B cell (primary cell): ENCODE measurements around the gene LANCL1. TPM values are rescaled to one million over a fixed set of nuclear protein-coding genes. Genes with fewer than 3 reads are reported as not detected.

Experiments
- ATAC-seq: fragments of 200-7000 bp; cut with Tn5 transposase; one replicate; pipeline ENCODE4 v1.10.0; 2021; ENCODE audit warnings: low read depth, mild to moderate bottlenecking, moderate number of reproducible peaks, moderate library complexity
- CTCF ChIA-PET: fragments of 350-600 bp; sonication (Branson Sonifier 250); formaldehyde crosslinking; loops from one replicate; lab custom pipeline; 2021; ENCODE audit warnings: antibody characterized with exemption, inconsistent platforms; lab: Charles Lee
- POLR2A ChIA-PET: fragments of 350-600 bp; sonication (Branson Sonifier 250); formaldehyde crosslinking; loops from one replicate; lab custom pipeline; 2021; ENCODE audit warnings: antibody characterized with exemption; lab: Charles Lee
- DNase-seq: peaks from one replicate; pipeline ENCODE4 v3.0.0; 2013
- H2AFZ ChIP-seq: 2 replicates; pipeline ENCODE4 v1.6.1; 2012; ENCODE audit warnings: mild to moderate bottlenecking, low read depth, low read length; ENCODE audit not compliant: insufficient read depth, poor library complexity, severe bottlenecking
- H3K27ac ChIP-seq, 2 donors: 1 replicate in 1 of 2; 2 replicates in 1 of 2; pipeline ENCODE4 v1.5.1; 2012 to 2013; ENCODE audit warnings: low read length in 2 of 2, mild to moderate bottlenecking in 2 of 2, moderate library complexity in 1 of 2
- H3K27me3 ChIP-seq, 4 experiments: fragments of 200-600 bp in 1 of 4; sonication (generic) in 1 of 4; replicated peaks in 1 of 4; 1 replicate in 2 of 4; 2 replicates in 2 of 4; pipeline versions ENCODE4 v1.6.1 to v1.7.0; 2013 to 2016; ENCODE audit warnings: low read length in 3 of 4, mild to moderate bottlenecking in 2 of 4, mixed read lengths in 1 of 4, moderate library complexity in 1 of 4; ENCODE audit not compliant: insufficient read depth in 4 of 4, control insufficient read depth in 3 of 4; ENCODE audit errors: control extremely low read depth in 1 of 4
- H3K36me3 ChIP-seq, 2 experiments: replicated peaks in 1 of 2; 1 replicate in 1 of 2; 2 replicates in 1 of 2; pipeline versions ENCODE4 v1.6.1 to v1.7.1; 2013; ENCODE audit warnings: low read length in 1 of 2; ENCODE audit not compliant: insufficient read depth in 2 of 2, control insufficient read depth in 1 of 2; ENCODE audit errors: control extremely low read depth in 1 of 2, extremely low read depth in 1 of 2
- H3K4me1 ChIP-seq, 2 donors: fragments of 200-600 bp in 1 of 2; sonication (generic) in 1 of 2; 1 replicate in 1 of 2; 2 replicates in 1 of 2; pipeline versions ENCODE4 v1.5.1 to v1.6.1; 2013 to 2017; ENCODE audit warnings: low read length in 2 of 2; ENCODE audit not compliant: control insufficient read depth in 2 of 2, insufficient read depth in 2 of 2
- H3K4me2 ChIP-seq: replicated peaks from 2 replicates; pipeline ENCODE3; 2012; ENCODE audit warnings: mild to moderate bottlenecking, low read depth, low read length; ENCODE audit not compliant: poor library complexity, severe bottlenecking
- H3K4me3 ChIP-seq, 5 experiments: fragments of 200-600 bp in 1 of 5; sonication (generic) in 1 of 5; 1 replicate in 3 of 5; 2 replicates in 2 of 5; pipeline versions ENCODE4 v1.5.1 to v1.7.0; 2011 to 2016; ENCODE audit warnings: low read length in 4 of 5, mild to moderate bottlenecking in 4 of 5, low read depth in 2 of 5, control low read depth in 1 of 5, moderate library complexity in 1 of 5; ENCODE audit not compliant: insufficient read depth in 1 of 5; ENCODE audit errors: control extremely low read depth in 1 of 5, extremely low read depth in 1 of 5
- H3K79me2 ChIP-seq: fragments of 200-600 bp; sonication (generic); one replicate; pipeline ENCODE4 v1.6.0; 2016; ENCODE audit warnings: low read length; ENCODE audit not compliant: control insufficient read depth, insufficient read depth
- H3K9ac ChIP-seq: fragments of 200-600 bp; sonication (generic); 2 replicates; pipeline ENCODE4 v1.6.1; 2017; ENCODE audit warnings: mild to moderate bottlenecking, low read length, moderate library complexity
- H3K9me3 ChIP-seq, 3 donors: one replicate each; pipeline versions ENCODE4 v1.6.1 to v1.7.1; 2013; ENCODE audit warnings: low read length in 2 of 3; ENCODE audit not compliant: control insufficient read depth in 2 of 3, insufficient read depth in 1 of 3; ENCODE audit errors: control extremely low read depth in 1 of 3
- H4K20me1 ChIP-seq: 2 replicates; pipeline ENCODE4 v1.6.0; 2012; ENCODE audit warnings: mild to moderate bottlenecking, low read length; ENCODE audit not compliant: insufficient read depth, control insufficient read depth, poor library complexity, severe bottlenecking
- H3K27ac Mint-ChIP-seq: one replicate; pipeline ENCODE4 v1.8.0; 2021; ENCODE audit warnings: mixed read lengths
- H3K27me3 Mint-ChIP-seq: one replicate; pipeline ENCODE4 v1.8.0; 2021; ENCODE audit warnings: mixed read lengths
- H3K4me1 Mint-ChIP-seq: one replicate; pipeline ENCODE4 v1.8.0; 2021; ENCODE audit warnings: mixed read lengths
- H3K4me3 Mint-ChIP-seq: one replicate; pipeline ENCODE4 v1.8.0; 2021; ENCODE audit warnings: mixed read lengths
- H3K9me3 Mint-ChIP-seq: one replicate; pipeline ENCODE4 v1.8.0; 2022; ENCODE audit warnings: mixed read lengths; ENCODE audit not compliant: insufficient read depth
- CTCF ChIP-seq: fragments of 200-600 bp; IDR thresholded peaks from one replicate; pipeline ENCODE4 v1.8.0; 2022; ENCODE audit warnings: antibody characterized with exemption, mild to moderate bottlenecking
- EZH2 ChIP-seq: IDR thresholded peaks from 2 replicates; pipeline ENCODE4 v1.6.1; 2012; ENCODE audit warnings: borderline replicate concordance, low read depth, mild to moderate bottlenecking, moderate library complexity, low read length; ENCODE audit not compliant: insufficient read depth, poor library complexity, severe bottlenecking
- WGBS: methylation state at CpG from one replicate; pipeline ENCODE4 v1.1.5; 2013; ENCODE audit warnings: missing lambda C conversion rate; ENCODE audit not compliant: insufficient coverage; 5-methylcytosine and 5-hydroxymethylcytosine counted together
- intact Hi-C: fragments of 100-400 bp; cut with micrococcal nuclease; formaldehyde crosslinking; loops from one replicate; pipeline ENCODE4 v1.10.0; 2022
- polyA plus RNA-seq: library from polyadenylated mRNA; depleted of rRNA; stranded (reverse); fragments of >200 nt; gene quantifications from 2 replicates; pipeline ENCODE4 v1.2.3, GENCODE V29; 2012
- total RNA-seq, 2 donors: library from RNA; stranded (reverse); fragments of 120-200 nt in 1 of 2; gene quantifications; 1 replicate in 1 of 2; 2 replicates in 1 of 2; pipeline versions ENCODE4 v1.2.3 to v1.2.4, GENCODE V29; 2013 to 2022

LANCL1 gene
- total and polyA plus RNA-seq, 2 donors (not counting 1 experiment from before 2014, with no cell fraction given) = 14.8 to 30.0 TPM

- Histone ChIP-seq H3K27me3 (no peaks in the 10 kb centered on the region), H2AFZ (peak overlapping the region; percentile 96), H3K4me1 (peaks cover 14 to 15% of the 10 kb centered on the region in 2 donors), H3K9me3 (peaks cover 0 to 2% (median 1%) of the 10 kb centered on the region in 3 donors), H3K79me2 (peaks cover 7% of the 10 kb centered on the region), H3K27ac (no peak overlapping the region), H4K20me1 (no peaks in the 10 kb centered on the region), H3K9ac (no peak overlapping the region), H3K36me3 (no peaks in the 10 kb centered on the region), H3K4me2 (no peak overlapping the region), H3K4me3 (no peak overlapping the region)
- H3K9me3 Mint-ChIP-seq = no peaks in the 10 kb centered on the region
- peaks cover 30% of the 10 kb centered on the region for H3K4me1 Mint-ChIP-seq
- WGBS = no CpG with 5 or more reads among the region's 2 CpGs
- no peak overlapping the region for H3K4me3 Mint-ChIP-seq
- DNase-seq (no peak), ATAC-seq (no peak)
- ChIA-PET CTCF (no interaction called here), POLR2A (no interaction called here)
- TF ChIP-seq EZH2 (no peak), CTCF (no peak)
- no peak overlapping the region for H3K27ac Mint-ChIP-seq
- intact Hi-C loops = loop anchor here (5.0 kb wide), 1 partner anchor 476 kb away; the partner anchor contains the start of gene RPE
- H3K27me3 Mint-ChIP-seq = no peaks in the 10 kb centered on the region
Observed at GRCh38 chr2:210478661-210479060, 2.1 kb upstream of the LANCL1 start.

- peak overlapping the region; percentile 89 for H3K27ac Mint-ChIP-seq
- Histone ChIP-seq H4K20me1 (no peaks in the 10 kb centered on the region), H3K9ac (peak overlapping the region; percentile 98), H2AFZ (peak overlapping the region; percentile 96), H3K79me2 (peaks cover 7% of the 10 kb centered on the region), H3K27ac (peak overlapping the region; percentile 82 to 85), H3K4me2 (peak overlapping the region; percentile 85), H3K27me3 (no peaks in the 10 kb centered on the region), H3K9me3 (no peaks in the 10 kb centered on the region), H3K36me3 (no peaks in the 10 kb centered on the region), H3K4me1 (peaks cover 14 to 15% of the 10 kb centered on the region in 2 donors), H3K4me3 (peak overlapping the region in 1 of 5 experiments; percentile 95)
- TF ChIP-seq CTCF = no peak
- TF ChIP-seq EZH2 = no peak
- DNase-seq (peak; percentile 10), ATAC-seq (no peak)
- ChIA-PET POLR2A (no interaction called here), CTCF (interaction anchor here (1.4 to 2.0 kb wide), 2 partner anchors 25 to 31 kb away, joined by 3 to 7 read pairs; no protein-coding TSS in a partner anchor)
- H3K4me3 Mint-ChIP-seq = peak overlapping the region; percentile 100
- 91% methylated on average over 1 of the region's 3 CpGs for WGBS
- H3K4me1 Mint-ChIP-seq = peaks cover 30% of the 10 kb centered on the region
- intact Hi-C loops = loop anchor here (2.0 to 5.0 kb wide), 2 partner anchors 307 to 475 kb away; partner anchors contain the start of genes KANSL1L and RPE
- H3K9me3 Mint-ChIP-seq = no peaks in the 10 kb centered on the region
- no peaks in the 10 kb centered on the region for H3K27me3 Mint-ChIP-seq
Observed at GRCh38 chr2:210477496-210477895, 937 bp upstream of the LANCL1 start.
